HT1080 (cell line): Measurements from ENCODE around the gene TECPR1. TPM values are rescaled to one million over a fixed set of nuclear protein-coding genes. Genes with fewer than 3 reads are reported as not detected.

Source experiments
- DNase-seq: peaks from one replicate; pipeline ENCODE4 v3.0.0-alpha.2; 2015; ENCODE audit warnings: low read depth
- total RNA-seq: library from RNA; depleted of rRNA; stranded (reverse); fragments of >200 nt; shearing (Covaris generic); gene quantifications from 2 replicates; pipeline ENCODE4 v1.2.3, GENCODE V29; 2014

Gene TECPR1
- total RNA-seq, 1 experiment from 2014 or later = 16.4 TPM

DNA sequence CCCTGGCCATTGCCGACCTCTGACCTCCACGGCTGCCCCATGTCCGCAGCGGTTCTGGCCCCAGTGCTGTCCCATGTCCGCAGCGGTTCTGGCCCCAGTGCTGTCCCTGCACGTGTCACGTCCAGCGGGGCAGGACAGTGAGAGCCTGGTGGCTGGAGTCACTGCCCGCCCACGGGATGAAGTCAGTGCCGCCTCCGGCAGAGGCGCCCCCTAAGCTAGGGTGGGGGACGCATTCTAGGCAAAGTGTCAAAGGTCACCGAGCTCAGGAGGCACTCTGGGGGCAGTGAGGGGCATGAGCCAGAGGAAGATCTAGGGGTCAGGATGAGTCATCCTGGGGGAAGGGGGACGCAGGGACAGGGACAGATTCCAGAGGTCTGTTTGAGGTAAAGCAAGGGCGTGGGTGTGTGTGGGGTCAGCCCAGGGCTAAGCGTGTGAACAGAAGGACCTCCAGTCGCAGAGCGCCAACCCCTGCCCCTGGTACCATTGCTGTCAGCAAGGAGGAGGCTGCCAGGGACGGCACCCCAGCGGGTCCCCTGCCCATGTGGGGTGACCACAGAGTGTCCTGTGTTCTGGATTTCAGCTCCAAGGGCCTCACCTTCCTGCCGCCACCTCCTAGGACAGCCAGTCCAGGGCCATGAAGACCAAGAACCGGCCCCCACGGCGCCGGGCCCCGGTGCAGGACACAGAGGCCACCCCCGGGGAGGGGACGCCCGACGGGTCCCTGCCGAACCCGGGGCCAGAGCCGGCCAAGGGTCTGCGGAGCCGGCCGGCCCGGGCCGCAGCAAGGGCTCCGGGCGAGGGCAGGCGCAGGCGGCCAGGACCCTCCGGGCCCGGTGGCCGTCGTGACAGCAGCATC lies 40.1 kb downstream of the TECPR1 start:
- no peak for DNase-seq

DNA sequence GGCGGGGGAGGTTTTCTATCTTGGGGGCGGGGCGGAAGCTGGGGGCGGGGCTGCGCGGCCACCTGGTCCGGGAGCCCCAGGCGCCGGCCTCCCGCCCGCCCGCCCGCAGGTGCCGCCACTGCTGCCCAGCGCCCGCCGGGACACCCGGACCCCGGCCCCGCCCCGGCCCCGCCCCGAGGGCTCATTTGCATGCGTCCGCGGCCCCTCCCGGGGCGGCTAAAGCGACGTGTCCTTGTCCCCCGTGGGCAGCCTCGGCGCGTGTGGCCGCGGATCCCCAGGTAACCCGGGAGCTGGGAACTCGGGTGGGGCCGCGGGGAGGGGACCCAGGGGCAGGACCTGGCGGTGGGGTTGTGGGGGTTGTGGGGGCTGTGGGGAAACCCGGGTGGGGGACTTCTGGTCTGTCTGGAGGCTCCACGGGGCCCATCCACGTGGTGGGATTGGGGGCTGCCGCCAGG lies 40.8 kb downstream of the TECPR1 start, which contains the start of gene BHLHA15:
BHLHA15 (plus strand) TSS at position 219 of the 455 bp plus-strand sequence. CDS start 871 bp downstream, outside the sequence.
- no peak for DNase-seq

GRCh38 chr7:98210513-98211220 lies 41.4 kb downstream of the TECPR1 start:
- no peak for DNase-seq

- DNase-seq = no peak
Measured at GRCh38 chr7:98209166-98209920, 42.7 kb downstream of the TECPR1 start.

- DNase-seq = no peak
Measured at GRCh38 chr7:98206451-98207330, 45.3 kb downstream of the TECPR1 start.

- no peak for DNase-seq
Measured at GRCh38 chr7:98205162-98205845, 46.7 kb downstream of the TECPR1 start.

- DNase-seq = no peak
Measured at GRCh38 chr7:98204670-98205069, 47.4 kb downstream of the TECPR1 start.

DNA sequence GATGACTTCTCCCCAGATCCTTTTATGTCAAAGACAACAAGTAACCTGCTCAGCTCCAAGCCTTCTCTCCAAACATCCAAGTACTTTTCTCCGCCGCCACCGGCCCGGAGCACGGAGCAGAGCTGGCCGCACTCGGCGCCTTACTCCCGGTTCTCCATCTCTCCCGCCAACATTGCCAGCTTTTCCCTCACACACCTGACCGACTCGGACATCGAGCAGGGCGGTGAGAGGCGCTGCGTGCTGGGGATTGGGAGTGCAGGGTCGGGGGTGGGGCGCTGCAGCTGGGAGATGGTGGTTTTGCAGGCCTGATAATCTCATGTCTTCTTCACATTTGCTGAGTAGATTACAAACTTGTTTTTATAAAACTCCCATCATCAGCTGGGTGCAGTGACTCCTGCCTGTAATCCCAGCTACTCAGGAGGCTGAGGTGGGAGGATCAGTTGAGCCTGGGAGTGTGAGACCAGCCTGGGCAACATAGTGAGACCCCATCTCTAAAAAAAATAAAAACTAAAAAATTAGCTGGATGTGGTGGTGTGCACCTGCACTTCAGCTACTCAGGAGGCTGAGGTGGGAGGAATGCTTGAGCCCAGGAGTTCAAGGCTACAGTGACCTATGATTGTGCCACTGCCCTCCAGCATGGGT lies 47.9 kb downstream of the TECPR1 start:
- DNase-seq = no peak

DNA sequence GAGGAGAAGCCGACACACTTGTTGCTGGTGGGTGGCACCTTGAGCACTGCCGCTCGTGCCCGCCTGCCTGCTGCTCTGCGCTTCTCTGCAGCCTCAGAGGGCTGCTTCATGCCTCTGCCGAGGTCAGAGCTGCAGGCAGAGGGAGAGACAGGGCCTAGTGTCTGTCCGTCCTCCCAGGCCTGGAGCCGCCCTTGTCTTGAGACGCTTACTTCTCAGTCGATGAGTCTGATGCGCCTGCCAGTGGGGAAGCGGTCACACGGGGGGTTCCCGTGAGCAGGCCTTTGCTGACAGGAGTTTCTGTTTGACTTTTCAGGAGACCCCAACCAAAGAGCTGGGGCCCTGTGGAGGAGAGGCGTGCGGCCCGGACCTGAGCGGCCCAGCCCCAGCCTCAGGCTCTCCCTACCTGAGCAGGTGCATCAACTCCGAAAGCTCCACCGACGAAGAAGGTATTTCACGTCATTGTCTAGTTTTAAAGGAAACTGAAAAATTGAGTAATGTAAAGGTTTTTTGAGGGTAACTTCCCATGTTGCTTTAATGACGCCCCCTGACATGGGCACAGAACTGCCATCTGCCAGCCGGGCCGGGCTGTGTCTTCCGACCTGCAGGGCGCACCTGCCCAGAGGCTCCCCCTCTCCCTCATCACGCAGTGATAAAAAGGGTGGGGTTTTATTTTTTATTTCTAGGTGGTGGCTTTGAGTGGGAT lies 48.6 kb downstream of the TECPR1 start:
- DNase-seq = no peak

DNA sequence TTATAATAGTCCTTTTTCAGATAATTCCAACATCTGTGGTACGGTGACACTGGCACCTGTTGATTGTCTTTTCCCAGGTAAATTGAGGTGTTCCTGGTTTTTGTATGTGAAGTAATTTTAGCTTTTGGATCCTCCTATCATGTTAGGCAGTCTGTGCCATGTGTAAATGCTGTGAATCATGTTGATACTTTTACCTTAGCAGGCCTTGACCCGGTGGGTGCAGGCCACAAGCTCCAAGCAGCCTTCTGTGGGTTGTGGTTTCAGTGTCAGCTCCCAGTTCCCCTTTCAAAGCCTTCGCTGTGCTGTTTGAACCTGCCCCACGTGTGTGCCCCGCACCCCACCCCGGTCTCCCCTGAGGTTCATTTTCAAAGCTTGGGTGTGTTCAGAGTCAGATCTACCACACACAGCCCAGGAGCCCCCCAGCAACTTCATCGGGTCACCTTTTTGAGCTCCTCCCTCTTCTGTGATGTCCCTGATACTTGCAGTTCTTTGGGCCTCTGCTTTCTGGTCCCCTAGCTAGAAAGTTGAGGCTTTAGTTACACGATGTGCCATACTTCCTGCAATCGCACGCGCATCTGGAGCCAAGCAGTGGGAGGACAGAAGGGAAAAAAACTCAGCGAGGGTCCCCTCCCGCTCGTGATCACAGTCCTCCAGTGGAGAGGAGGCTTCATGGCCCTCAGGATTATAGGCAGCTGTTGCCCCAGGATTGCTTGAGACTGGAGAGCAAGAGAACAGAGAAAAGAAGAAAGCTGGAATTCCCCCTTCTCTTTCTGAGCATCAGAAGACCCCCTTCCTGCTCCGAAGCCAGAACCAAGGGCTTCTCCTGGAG lies 49.5 kb downstream of the TECPR1 start:
- DNase-seq = no peak

GRCh38 chr7:98200364-98200763 lies 51.7 kb downstream of the TECPR1 start:
- DNase-seq = no peak

- DNase-seq = no peak
Measured at GRCh38 chr7:98199131-98199530, 52.9 kb downstream of the TECPR1 start.

DNA sequence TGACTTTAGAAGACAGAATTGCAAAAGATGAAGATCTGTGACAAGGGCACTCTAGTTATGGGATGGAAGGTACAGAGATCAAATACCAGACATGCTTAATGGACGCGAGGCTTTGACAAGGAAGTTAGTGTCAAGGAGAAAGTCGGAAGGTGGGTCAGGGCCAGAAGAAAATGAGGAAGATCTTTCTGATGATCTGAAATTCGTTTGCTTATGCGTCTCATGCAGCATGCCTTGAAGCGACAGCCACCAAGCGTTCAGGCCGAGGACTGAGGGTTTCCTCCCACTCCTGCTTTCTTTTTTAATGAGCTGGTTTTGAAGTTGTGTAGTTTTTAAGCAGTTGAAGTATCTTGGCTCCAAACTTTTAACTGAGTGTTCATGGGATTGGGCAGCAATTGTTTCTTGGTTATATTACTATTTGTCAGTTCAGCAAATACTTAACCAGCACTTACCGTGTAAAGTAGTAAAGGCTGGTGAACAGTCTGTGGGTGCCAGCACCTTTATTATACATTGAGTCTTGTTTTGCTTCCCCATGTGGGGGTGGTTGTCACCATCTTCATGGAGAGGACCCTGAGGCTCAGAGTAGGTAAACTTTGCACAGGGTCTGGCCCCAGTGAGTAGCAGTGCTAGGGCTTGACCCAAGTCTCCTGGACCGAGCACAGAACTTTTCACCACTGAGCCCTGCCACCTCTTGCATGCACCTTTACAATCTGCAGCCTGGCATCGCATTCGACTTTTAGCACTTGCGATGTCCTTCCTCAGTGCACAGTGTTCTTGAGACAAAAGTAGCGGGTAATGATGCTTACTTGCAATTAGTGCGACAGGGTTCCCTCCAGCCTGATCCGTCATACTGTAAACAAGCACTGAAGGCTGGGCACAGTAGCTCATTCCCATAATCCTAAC lies 55.1 kb downstream of the TECPR1 start:
- no peak for DNase-seq

GRCh38 chr7:98194672-98195457 lies 57.2 kb downstream of the TECPR1 start:
- DNase-seq = no peak

DNA sequence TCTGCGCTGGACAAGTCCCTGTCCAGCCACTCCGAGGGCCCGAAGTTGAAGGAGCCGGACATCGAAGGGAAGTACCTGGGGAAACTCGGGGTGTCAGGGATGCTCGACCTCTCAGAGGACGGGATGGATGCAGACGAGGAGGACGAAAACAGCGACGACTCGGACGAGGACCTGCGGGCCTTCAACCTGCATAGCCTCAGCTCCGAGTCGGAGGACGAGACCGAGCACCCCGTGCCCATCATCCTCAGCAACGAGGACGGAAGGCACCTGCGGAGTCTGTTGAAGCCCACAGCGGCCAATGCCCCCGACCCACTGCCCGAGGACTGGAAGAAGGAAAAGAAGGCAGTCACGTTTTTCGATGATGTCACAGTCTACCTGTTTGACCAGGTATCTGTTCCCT lies 57.8 kb downstream of the TECPR1 start:
- DNase-seq = no peak
